Measurements from ENCODE around the gene INF2.

INF2 gene

GRCh38 chr14:104693482-104694431, 4.3 kb downstream of the INF2 start:
- TF ChIP-seq, protein P1, sequence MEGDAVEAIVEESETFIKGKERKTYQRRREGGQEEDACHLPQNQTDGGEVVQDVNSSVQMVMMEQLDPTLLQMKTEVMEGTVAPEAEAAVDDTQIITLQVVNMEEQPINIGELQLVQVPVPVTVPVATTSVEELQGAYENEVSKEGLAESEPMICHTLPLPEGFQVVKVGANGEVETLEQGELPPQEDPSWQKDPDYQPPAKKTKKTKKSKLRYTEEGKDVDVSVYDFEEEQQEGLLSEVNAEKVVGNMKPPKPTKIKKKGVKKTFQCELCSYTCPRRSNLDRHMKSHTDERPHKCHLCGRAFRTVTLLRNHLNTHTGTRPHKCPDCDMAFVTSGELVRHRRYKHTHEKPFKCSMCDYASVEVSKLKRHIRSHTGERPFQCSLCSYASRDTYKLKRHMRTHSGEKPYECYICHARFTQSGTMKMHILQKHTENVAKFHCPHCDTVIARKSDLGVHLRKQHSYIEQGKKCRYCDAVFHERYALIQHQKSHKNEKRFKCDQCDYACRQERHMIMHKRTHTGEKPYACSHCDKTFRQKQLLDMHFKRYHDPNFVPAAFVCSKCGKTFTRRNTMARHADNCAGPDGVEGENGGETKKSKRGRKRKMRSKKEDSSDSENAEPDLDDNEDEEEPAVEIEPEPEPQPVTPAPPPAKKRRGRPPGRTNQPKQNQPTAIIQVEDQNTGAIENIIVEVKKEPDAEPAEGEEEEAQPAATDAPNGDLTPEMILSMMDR (IDR thresholded peaks at IDR 0.05; ENCODE audit: insufficient read depth, low read length), result no peak
- TF ChIP-seq POLR2AphosphoS5 (IDR thresholded peaks at IDR 0.05; ENCODE audit: low read depth) (no peak), SPI1 (IDR thresholded peaks at IDR 0.05; ENCODE audit: borderline replicate concordance, low read depth) (no peak), REST (IDR thresholded peaks at IDR 0.05; ENCODE audit: insufficient replicate concordance, low read depth) (no peak), GABPA (IDR thresholded peaks at IDR 0.05; ENCODE audit: low read depth) (no peak)
- peaks cover 4% of the 10 kb centered on the region for H3K27me3 ChIP-seq (ENCODE audit: insufficient read depth, poor library complexity, severe bottlenecking)
- no peak overlapping the region for H3K4me3 ChIP-seq (replicated peaks; ENCODE audit: insufficient read depth, low read length)
- H3K27ac ChIP-seq (replicated peaks), result no peak overlapping the region
- no peak for DNase-seq (ENCODE audit: low read depth in 1 of 2, low spot score in 1 of 2)

GRCh38 chr14:104694475-104694950, 5.1 kb downstream of the INF2 start:
- Histone ChIP-seq H3K4me3 (replicated peaks; ENCODE audit: insufficient read depth, low read length) (no peak overlapping the region), H3K27ac (replicated peaks) (no peak overlapping the region), H3K27me3 (ENCODE audit: insufficient read depth, poor library complexity, severe bottlenecking) (no peaks in the 10 kb centered on the region)
- TF ChIP-seq GABPA (IDR thresholded peaks at IDR 0.05; ENCODE audit: low read depth), result no peak
- TF ChIP-seq REST (IDR thresholded peaks at IDR 0.05; ENCODE audit: insufficient replicate concordance, low read depth), result no peak
- no peak for TF ChIP-seq SPI1 (IDR thresholded peaks at IDR 0.05; ENCODE audit: borderline replicate concordance, low read depth)
- no peak for TF ChIP-seq POLR2AphosphoS5 (IDR thresholded peaks at IDR 0.05; ENCODE audit: low read depth)
- TF ChIP-seq, protein P1 (IDR thresholded peaks at IDR 0.05; ENCODE audit: insufficient read depth, low read length), result no peak
- DNase-seq (ENCODE audit: low read depth in 1 of 2, low spot score in 1 of 2), result no peak

DNA sequence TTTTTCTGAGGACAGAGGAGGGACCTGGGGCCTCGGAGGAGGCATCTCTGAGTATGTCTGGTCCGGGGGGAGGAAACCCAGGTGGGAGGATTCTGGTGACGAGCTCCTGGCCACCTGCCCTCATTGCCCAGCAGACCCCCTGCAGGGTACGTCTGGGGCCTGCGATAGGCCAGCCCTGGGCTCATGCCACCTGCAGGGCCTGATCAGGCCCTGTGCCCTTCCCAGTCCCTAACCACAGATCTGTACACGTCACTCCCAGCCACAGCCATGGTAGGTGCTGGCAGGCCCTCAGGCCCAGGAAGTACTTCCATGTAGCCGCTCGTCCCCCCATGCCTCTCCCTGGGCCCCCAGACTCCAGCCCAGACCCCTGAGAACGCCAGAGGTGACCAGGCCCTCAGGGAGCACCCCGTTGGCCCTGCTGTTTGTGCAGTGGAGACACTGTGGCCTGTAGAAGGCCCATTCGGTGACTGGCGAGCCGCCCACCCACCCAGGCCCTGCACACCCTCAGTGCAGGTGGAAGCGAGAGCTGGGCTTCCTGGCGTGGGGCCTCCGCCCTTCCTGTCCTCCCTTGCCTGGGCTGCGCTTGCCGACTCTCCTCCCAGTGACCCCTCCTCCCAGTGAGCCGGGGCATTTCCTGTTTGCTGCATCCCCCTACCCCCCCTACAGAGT, 5.7 kb downstream of the INF2 start:
- no peak for DNase-seq (ENCODE audit: low read depth in 1 of 2, low spot score in 1 of 2)
- no peaks in the 10 kb centered on the region for H3K27me3 ChIP-seq (ENCODE audit: insufficient read depth, poor library complexity, severe bottlenecking)

More for the DNA sequence above, 5.7 kb downstream of the INF2 start:
- H3K27ac ChIP-seq (replicated peaks), result no peak overlapping the region
- no peak overlapping the region for H3K4me3 ChIP-seq (replicated peaks; ENCODE audit: insufficient read depth, low read length)
- TF ChIP-seq GABPA (IDR thresholded peaks at IDR 0.05; ENCODE audit: low read depth) (no peak), POLR2AphosphoS5 (IDR thresholded peaks at IDR 0.05; ENCODE audit: low read depth) (no peak), SPI1 (IDR thresholded peaks at IDR 0.05; ENCODE audit: borderline replicate concordance, low read depth) (no peak), REST (IDR thresholded peaks at IDR 0.05; ENCODE audit: insufficient replicate concordance, low read depth) (no peak)
- TF ChIP-seq, protein P1 (IDR thresholded peaks at IDR 0.05; ENCODE audit: insufficient read depth, low read length), result no peak
